Caco-2 (cell line): ENCODE results near the gene CARS1. TPM values are rescaled to one million over a fixed set of nuclear protein-coding genes. Genes with fewer than 3 reads are reported as not detected.

Experiments
- BruUV-seq: library from RNA; stranded (reverse); fragments of 400-500 nt; replicated peaks from 2 replicates; lab custom pipeline; 2021; lab: Mats Ljungman, UMichigan
- CTCF ChIA-PET: fragments of 300-600 bp; sonication (Branson Sonifier 250); formaldehyde crosslinking; loops from one replicate; lab custom pipeline; 2022; ENCODE audit warnings: antibody characterized with exemption; lab: Charles Lee
- POLR2A ChIA-PET: fragments of 300-600 bp; sonication (Branson Sonifier 250); formaldehyde crosslinking; loops from one replicate; lab custom pipeline; 2022; ENCODE audit warnings: antibody characterized with exemption; lab: Charles Lee
- DNase-seq, 2 experiments: peaks; one replicate each; pipeline versions ENCODE4 v3.0.0 to v3.0.0-alpha.2; 2020 to 2022
- H3K27me3 ChIP-seq: replicated peaks from 2 replicates; pipeline ENCODE4 v1.6.0; 2011; ENCODE audit warnings: low read length; ENCODE audit not compliant: control insufficient read depth, insufficient read depth
- H3K36me3 ChIP-seq: 2 replicates; pipeline ENCODE4 v1.5.1; 2011; ENCODE audit warnings: low read length; ENCODE audit not compliant: control insufficient read depth, insufficient read depth
- H3K4me1 ChIP-seq: fragments of 250-450 bp; sonication (Bioruptor Pico); 2 replicates; pipeline ENCODE4 v1.5.1; 2020; ENCODE audit warnings: mild to moderate bottlenecking
- H3K4me3 ChIP-seq: 2 replicates; pipeline ENCODE4 v1.5.1; 2011; ENCODE audit warnings: low read depth, mild to moderate bottlenecking, control low read depth, low read length
- H3K9me3 ChIP-seq: fragments of 250-450 bp; sonication (Bioruptor Pico); 2 replicates; pipeline ENCODE4 v1.5.1; 2020; ENCODE audit warnings: mild to moderate bottlenecking, moderate library complexity
- H3K27ac Mint-ChIP-seq: one replicate; pipeline ENCODE4 v1.8.0; 2022; ENCODE audit warnings: mixed read lengths; ENCODE audit not compliant: unreplicated experiment
- H3K27me3 Mint-ChIP-seq: one replicate; pipeline ENCODE4 v1.8.0; 2022; ENCODE audit warnings: mixed read lengths; ENCODE audit not compliant: insufficient read depth, unreplicated experiment
- H3K36me3 Mint-ChIP-seq: one replicate; pipeline ENCODE4 v1.8.0; 2022; ENCODE audit warnings: mild to moderate bottlenecking, mixed read lengths; ENCODE audit not compliant: insufficient read depth, unreplicated experiment
- H3K4me1 Mint-ChIP-seq: one replicate; pipeline ENCODE4 v1.8.0; 2022; ENCODE audit warnings: low read depth, mixed read lengths; ENCODE audit not compliant: unreplicated experiment
- H3K4me3 Mint-ChIP-seq: one replicate; pipeline ENCODE4 v1.8.0; 2022; ENCODE audit warnings: mild to moderate bottlenecking, moderate library complexity, mixed read lengths; ENCODE audit not compliant: unreplicated experiment
- H3K9me3 Mint-ChIP-seq: one replicate; pipeline ENCODE4 v1.8.0; 2022; ENCODE audit warnings: mixed read lengths; ENCODE audit not compliant: unreplicated experiment
- CTCF ChIP-seq, 2 experiments: fragments of 200-600 bp in 1 of 2; IDR thresholded peaks; 1 replicate in 1 of 2; 2 replicates in 1 of 2; pipeline versions ENCODE4 v1.5.1 to v1.8.0; 2011 to 2022; ENCODE audit warnings: antibody characterized with exemption in 1 of 2, control low read depth in 1 of 2, inconsistent platforms in 1 of 2, low read depth in 1 of 2, low read length in 1 of 2, mild to moderate bottlenecking in 1 of 2, moderate library complexity in 1 of 2; ENCODE audit not compliant: insufficient read depth in 1 of 2, severe bottlenecking in 1 of 2, unreplicated experiment in 1 of 2
- intact Hi-C: fragments of 100-400 bp; cut with micrococcal nuclease; formaldehyde crosslinking; loops from one replicate; pipeline ENCODE4 v1.10.0; 2022; ENCODE audit not compliant: unreplicated experiment
- total RNA-seq: library from RNA; stranded (reverse); gene quantifications from 2 replicates; pipeline ENCODE4 v1.2.3, GENCODE V29; 2022

Gene CARS1
- total RNA-seq, 1 experiment from 2014 or later = 121 TPM

GRCh38 chr11:3046190-3046589 is 11.0 kb downstream of the CARS1 start:
- TF ChIP-seq CTCF (IDR thresholded peaks at IDR 0.05; ENCODE audit: insufficient read depth in 1 of 2, low read depth in 1 of 2, low read length in 1 of 2, severe bottlenecking in 1 of 2, unreplicated experiment in 1 of 2) = no peak
- no TSS peak for BruUV-seq
- DNase-seq = no peak
- CTCF ChIA-PET = interaction anchor here (0.6 to 1.9 kb wide), 2 partner anchors 46 kb away, joined by 3 to 4 read pairs; no protein-coding TSS in a partner anchor
- intact Hi-C loops = no loop called here
- POLR2A ChIA-PET = no interaction called here
- Histone ChIP-seq H3K36me3 (no peaks in the 10 kb centered on the region), H3K9me3 (no peaks in the 10 kb centered on the region), H3K4me3 (no peak overlapping the region), H3K27me3 (no peaks in the 10 kb centered on the region), H3K4me1 (no peaks in the 10 kb centered on the region)
- H3K4me1 Mint-ChIP-seq = peaks cover 6% of the 10 kb centered on the region
- H3K4me3 Mint-ChIP-seq = no peak overlapping the region
- H3K27me3 Mint-ChIP-seq = no peaks in the 10 kb centered on the region
- no peaks in the 10 kb centered on the region for H3K9me3 Mint-ChIP-seq
- H3K27ac Mint-ChIP-seq = no peak overlapping the region
- peaks cover 83% of the 10 kb centered on the region for H3K36me3 Mint-ChIP-seq

- no peak overlapping the region for H3K4me3 Mint-ChIP-seq
- H3K36me3 Mint-ChIP-seq = peaks cover 81% of the 10 kb centered on the region
- Histone ChIP-seq H3K4me1 (no peaks in the 10 kb centered on the region), H3K27me3 (no peaks in the 10 kb centered on the region), H3K36me3 (no peaks in the 10 kb centered on the region), H3K9me3 (no peaks in the 10 kb centered on the region), H3K4me3 (no peak overlapping the region)
- ChIA-PET CTCF (no interaction called here), POLR2A (no interaction called here)
- no peak for DNase-seq
- no peaks in the 10 kb centered on the region for H3K27me3 Mint-ChIP-seq
- TF ChIP-seq CTCF (IDR thresholded peaks at IDR 0.05; ENCODE audit: insufficient read depth in 1 of 2, low read depth in 1 of 2, low read length in 1 of 2, severe bottlenecking in 1 of 2, unreplicated experiment in 1 of 2) = no peak
- no peak overlapping the region for H3K27ac Mint-ChIP-seq
- intact Hi-C loops = no loop called here
- BruUV-seq = no TSS peak
- H3K4me1 Mint-ChIP-seq = peaks cover 6% of the 10 kb centered on the region
- no peaks in the 10 kb centered on the region for H3K9me3 Mint-ChIP-seq
Observed at GRCh38 chr11:3044915-3045314, 12.3 kb downstream of the CARS1 start.

- ChIA-PET CTCF (no interaction called here), POLR2A (no interaction called here)
- H3K4me3 ChIP-seq = no peak overlapping the region
- H3K36me3 ChIP-seq = no peaks in the 10 kb centered on the region
- TF ChIP-seq CTCF (IDR thresholded peaks at IDR 0.05; ENCODE audit: insufficient read depth in 1 of 2, low read depth in 1 of 2, low read length in 1 of 2, severe bottlenecking in 1 of 2, unreplicated experiment in 1 of 2) = no peak
- DNase-seq = no peak
- Mint-ChIP-seq H3K27ac (no peak overlapping the region), H3K4me3 (no peak overlapping the region), H3K4me1 (peaks cover 6% of the 10 kb centered on the region), H3K9me3 (no peaks in the 10 kb centered on the region), H3K27me3 (no peaks in the 10 kb centered on the region), H3K36me3 (peaks cover 81% of the 10 kb centered on the region)
- no TSS peak for BruUV-seq
- H3K27me3 ChIP-seq = no peaks in the 10 kb centered on the region
- H3K4me1 ChIP-seq = no peaks in the 10 kb centered on the region
- intact Hi-C loops = no loop called here
- H3K9me3 ChIP-seq = no peaks in the 10 kb centered on the region
Observed at GRCh38 chr11:3044004-3044403, 13.2 kb downstream of the CARS1 start.
